ENCODE results near the gene NRXN3. TPM values are rescaled to one million over a fixed set of nuclear protein-coding genes. Genes with fewer than 3 reads are reported as not detected.

Gene NRXN3
- total and polyA plus RNA-seq, 2 experiments from 2014 or later, result 0.08 to 0.11 TPM

DNA sequence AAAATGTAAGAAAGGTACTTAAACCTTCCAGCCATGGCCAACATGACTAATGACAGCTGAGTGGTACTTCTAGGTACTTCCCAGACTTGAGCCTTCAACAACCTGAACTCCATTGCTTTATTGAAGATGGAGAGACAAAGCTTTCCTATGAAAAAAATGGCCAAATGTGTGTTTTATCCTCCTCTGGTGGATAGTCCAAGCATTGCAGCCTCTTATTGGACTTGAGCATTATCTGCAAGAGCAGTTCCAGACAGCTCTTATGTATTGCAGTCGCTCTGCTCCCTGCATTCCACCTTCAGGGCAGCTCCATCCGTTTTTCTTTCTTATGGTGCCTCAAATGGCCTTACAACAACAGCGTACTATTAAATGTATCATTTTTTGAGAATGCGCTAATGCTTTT lies 588.2 kb downstream of the NRXN3 start:
- Histone ChIP-seq H3K4me1 (ENCODE audit: insufficient read depth) (no peaks in the 10 kb centered on the region), H4K20me1 (ENCODE audit: insufficient read depth) (no peaks in the 10 kb centered on the region), H3F3A (ENCODE audit: insufficient read depth) (no peaks in the 10 kb centered on the region), H3K9me2 (ENCODE audit: insufficient read depth) (no peaks in the 10 kb centered on the region), H3K9ac (no peak overlapping the region), H3K36me3 (ENCODE audit: low read depth) (no peaks in the 10 kb centered on the region), H2AFZ (no peak overlapping the region), H3K27me3 (replicated peaks; ENCODE audit: insufficient read depth) (no peaks in the 10 kb centered on the region), H3K9me3 (ENCODE audit: low read depth) (no peaks in the 10 kb centered on the region), H3K4me2 (ENCODE audit: unreplicated experiment) (no peak overlapping the region), H3K4me3 (no peak overlapping the region), H3K79me2 (ENCODE audit: insufficient read depth) (no peaks in the 10 kb centered on the region), H3K27ac (no peak overlapping the region)
- DNase-seq, result peak; percentile 59
- in situ Hi-C loops (cut with MboI), result no loop called here
- 44 to 54% methylated on average over 4 of the region's 4 CpGs for WGBS, 2 experiments (ENCODE audit: low coverage in 1 of 2, low lambda C conversion rate in 2 of 2, missing lambda C conversion rate in 2 of 2)
- no peak for TF ChIP-seq EZH2phosphoT487 (IDR thresholded peaks at IDR 0.05; ENCODE audit: insufficient read depth, low read depth)
- TF ChIP-seq EZH2 (IDR thresholded peaks at IDR 0.05; ENCODE audit: insufficient read depth, poor library complexity, severe bottlenecking), result no peak

DNA sequence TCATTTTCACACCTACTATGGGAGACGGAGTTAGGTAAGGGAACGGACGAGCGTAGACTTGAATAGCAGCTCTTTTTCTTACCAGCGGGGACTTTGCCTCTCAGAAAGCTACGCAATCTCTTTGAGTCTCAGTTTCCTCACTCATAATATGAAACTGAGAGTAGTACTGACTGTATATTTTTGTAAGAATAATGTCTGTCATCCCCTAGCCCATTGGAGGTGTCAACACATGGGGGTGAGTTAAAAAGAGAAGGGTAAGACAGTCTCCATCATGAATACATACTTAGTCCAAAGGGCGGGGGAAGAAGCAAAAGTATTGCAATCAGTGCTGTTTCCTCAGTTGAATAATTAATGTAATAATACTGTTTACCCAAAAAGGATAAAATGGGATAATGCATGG lies 592.2 kb downstream of the NRXN3 start:
- Histone ChIP-seq H3K79me2 (ENCODE audit: insufficient read depth) (no peaks in the 10 kb centered on the region), H3F3A (ENCODE audit: insufficient read depth) (no peaks in the 10 kb centered on the region; the same call in 1 of the 2 replicates), H3K4me1 (ENCODE audit: insufficient read depth) (0 out of 2 replicates have a peak, but pooled peaks cover 4% of the 10 kb centered on the region), H3K4me3 (no peak overlapping the region), H3K9me3 (ENCODE audit: low read depth) (no peaks in the 10 kb centered on the region), H3K36me3 (ENCODE audit: low read depth) (no peaks in the 10 kb centered on the region), H2AFZ (no peak overlapping the region), H3K4me2 (ENCODE audit: unreplicated experiment) (no peak overlapping the region), H3K27ac (no peak overlapping the region), H3K9ac (no peak overlapping the region), H3K27me3 (replicated peaks; ENCODE audit: insufficient read depth) (no peaks in the 10 kb centered on the region), H4K20me1 (ENCODE audit: insufficient read depth) (no peaks in the 10 kb centered on the region), H3K9me2 (ENCODE audit: insufficient read depth) (no peaks in the 10 kb centered on the region)
- TF ChIP-seq EZH2phosphoT487 (IDR thresholded peaks at IDR 0.05; ENCODE audit: insufficient read depth, low read depth) (no peak), EZH2 (IDR thresholded peaks at IDR 0.05; ENCODE audit: insufficient read depth, poor library complexity, severe bottlenecking) (no peak)
- in situ Hi-C loops (cut with MboI), result no loop called here
- DNase-seq, result no peak
- WGBS, 2 experiments (ENCODE audit: low coverage in 1 of 2, low lambda C conversion rate in 2 of 2, missing lambda C conversion rate in 2 of 2), result 39 to 40% methylated on average over 7 of the region's 7 CpGs

GRCh38 chr14:78763746-78764145 lies 593.6 kb downstream of the NRXN3 start:
- Histone ChIP-seq H3F3A (ENCODE audit: insufficient read depth) (no peaks in the 10 kb centered on the region; the same call in 1 of the 2 replicates), H3K36me3 (ENCODE audit: low read depth) (no peaks in the 10 kb centered on the region), H3K9me2 (ENCODE audit: insufficient read depth) (no peaks in the 10 kb centered on the region), H3K4me2 (ENCODE audit: unreplicated experiment) (peak overlapping the region; percentile 69), H3K79me2 (ENCODE audit: insufficient read depth) (no peaks in the 10 kb centered on the region), H2AFZ (no peak overlapping the region), H3K4me3 (no peak overlapping the region), H3K9me3 (ENCODE audit: low read depth) (no peaks in the 10 kb centered on the region), H4K20me1 (ENCODE audit: insufficient read depth) (no peaks in the 10 kb centered on the region), H3K9ac (no peak overlapping the region), H3K27me3 (replicated peaks; ENCODE audit: insufficient read depth) (no peaks in the 10 kb centered on the region), H3K4me1 (ENCODE audit: insufficient read depth) (0 out of 2 replicates have a peak, but pooled peaks cover 4% of the 10 kb centered on the region), H3K27ac (no peak overlapping the region)
- WGBS, 2 experiments (ENCODE audit: low coverage in 1 of 2, low lambda C conversion rate in 2 of 2, missing lambda C conversion rate in 2 of 2), result 78 to 82% methylated on average over 1 of the region's 1 CpG
- TF ChIP-seq EZH2 (IDR thresholded peaks at IDR 0.05; ENCODE audit: insufficient read depth, poor library complexity, severe bottlenecking) (no peak), EZH2phosphoT487 (IDR thresholded peaks at IDR 0.05; ENCODE audit: insufficient read depth, low read depth) (no peak)
- in situ Hi-C loops (cut with MboI), result no loop called here
- no peak for DNase-seq

DNA sequence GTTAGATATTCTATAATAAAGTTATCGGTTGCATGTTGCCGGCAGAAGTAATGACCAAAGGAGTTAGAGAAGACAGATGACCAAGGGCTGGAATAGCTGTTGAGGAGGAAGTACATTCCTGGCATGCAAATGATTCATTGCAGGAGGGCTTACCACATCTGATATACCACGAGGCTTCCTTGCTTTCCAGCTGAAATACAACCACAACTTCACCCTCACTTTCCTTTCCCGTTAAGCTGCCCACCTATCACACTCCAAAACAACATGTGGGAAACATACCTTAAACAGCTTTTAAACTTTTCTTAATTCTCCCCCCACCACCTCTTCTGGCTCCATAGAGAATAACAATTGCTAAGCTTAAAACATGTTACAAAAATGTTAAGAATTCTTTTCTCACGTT lies 594.1 kb downstream of the NRXN3 start:
- WGBS, 2 experiments (ENCODE audit: low coverage in 1 of 2, low lambda C conversion rate in 2 of 2, missing lambda C conversion rate in 2 of 2), result 20 to 27% methylated on average over 5 of the region's 5 CpGs
- Histone ChIP-seq H3K4me1 (ENCODE audit: insufficient read depth) (0 out of 2 replicates have a peak, but pooled peaks cover 4% of the 10 kb centered on the region), H3K9me3 (ENCODE audit: low read depth) (no peaks in the 10 kb centered on the region), H2AFZ (0 out of 2 replicates have a peak overlapping the region, but pooled peaks have one; percentile 24), H4K20me1 (ENCODE audit: insufficient read depth) (no peaks in the 10 kb centered on the region), H3K36me3 (ENCODE audit: low read depth) (no peaks in the 10 kb centered on the region), H3K79me2 (ENCODE audit: insufficient read depth) (no peaks in the 10 kb centered on the region), H3K27ac (no peak overlapping the region), H3K9me2 (ENCODE audit: insufficient read depth) (no peaks in the 10 kb centered on the region), H3F3A (ENCODE audit: insufficient read depth) (no peaks in the 10 kb centered on the region; the same call in 1 of the 2 replicates), H3K4me2 (ENCODE audit: unreplicated experiment) (peak overlapping the region; percentile 69), H3K9ac (no peak overlapping the region), H3K27me3 (replicated peaks; ENCODE audit: insufficient read depth) (no peaks in the 10 kb centered on the region), H3K4me3 (0 out of 2 replicates have a peak overlapping the region, but pooled peaks have one; percentile 20)
- in situ Hi-C loops (cut with MboI), result no loop called here
- DNase-seq, result peak; percentile 56
- TF ChIP-seq EZH2 (IDR thresholded peaks at IDR 0.05; ENCODE audit: insufficient read depth, poor library complexity, severe bottlenecking), result no peak
- TF ChIP-seq EZH2phosphoT487 (IDR thresholded peaks at IDR 0.05; ENCODE audit: insufficient read depth, low read depth), result no peak
